Parathyroid adenoma (tissue), 2 donors: ENCODE data around the gene RNU5D-1.
"Not testable (repeated sequence)": the region's sequence is repeated elsewhere in the genome, so short reads cannot be mapped to it uniquely, and the experiment has no call there.

ENCODE experiments used
- H2AFZ ChIP-seq: fragments of 300-600 bp; sonication (generic); one replicate; pipeline ENCODE4 v1.7.0; 2017; ENCODE audit warnings: antibody characterized with exemption, mild to moderate bottlenecking
- H3K27ac ChIP-seq: fragments of 300-600 bp; sonication (generic); one replicate; pipeline ENCODE4 v1.7.0; 2017
- H3K27me3 ChIP-seq: fragments of 300-600 bp; sonication (generic); one replicate; pipeline ENCODE4 v1.7.0; 2017; ENCODE audit warnings: low read length; ENCODE audit not compliant: control insufficient read depth, insufficient read depth
- H3K36me3 ChIP-seq: fragments of 300-600 bp; sonication (generic); one replicate; pipeline ENCODE4 v1.7.0; 2017; ENCODE audit warnings: low read length; ENCODE audit not compliant: control insufficient read depth, insufficient read depth
- H3K4me1 ChIP-seq: fragments of 300-600 bp; sonication (generic); one replicate; pipeline ENCODE4 v1.7.0; 2017; ENCODE audit warnings: control low read depth
- H3K4me2 ChIP-seq: fragments of 300-600 bp; sonication (generic); one replicate; pipeline ENCODE4 v1.7.0; 2017; ENCODE audit warnings: low read length
- H3K4me3 ChIP-seq: fragments of 300-600 bp; sonication (generic); one replicate; pipeline ENCODE4 v1.7.0; 2017; ENCODE audit warnings: low read depth, low read length
- H3K79me2 ChIP-seq: fragments of 300-600 bp; sonication (generic); one replicate; pipeline ENCODE4 v1.7.0; 2017; ENCODE audit warnings: control low read depth
- H3K9ac ChIP-seq: fragments of 300-600 bp; sonication (generic); one replicate; pipeline ENCODE4 v1.7.0; 2017; ENCODE audit warnings: mild to moderate bottlenecking
- H3K9me3 ChIP-seq: fragments of 300-600 bp; sonication (generic); one replicate; pipeline ENCODE4 v1.7.0; 2017; ENCODE audit warnings: low read length; ENCODE audit not compliant: control insufficient read depth
- CTCF ChIP-seq: fragments of 300-600 bp; sonication (generic); IDR thresholded peaks from one replicate; pipeline ENCODE4 v1.7.0; 2017; ENCODE audit warnings: antibody characterized with exemption, mild to moderate bottlenecking
- donor health status: primary hyperparathyroidism.

Gene RNU5D-1

GRCh38 chr1:44777547-44777946 lies 46.6 kb upstream of the RNU5D-1 start:
- H3K27me3 ChIP-seq, result no peaks in the 10 kb centered on the region
- H3K4me1 ChIP-seq, result no peaks in the 10 kb centered on the region
- H3K27ac ChIP-seq, result no peak overlapping the region
- no peak overlapping the region for H3K4me3 ChIP-seq
- no peak overlapping the region for H3K4me2 ChIP-seq
- no peak for TF ChIP-seq CTCF
- no peaks in the 10 kb centered on the region for H3K79me2 ChIP-seq
- no peak overlapping the region for H2AFZ ChIP-seq
- H3K9me3 ChIP-seq, result no peaks in the 10 kb centered on the region
- H3K36me3 ChIP-seq, result no peaks in the 10 kb centered on the region
- no peak overlapping the region for H3K9ac ChIP-seq

- Histone ChIP-seq H3K36me3 (no peaks in the 10 kb centered on the region), H3K27ac (peak overlapping the region; percentile 91), H3K79me2 (no peaks in the 10 kb centered on the region), H3K4me1 (no peaks in the 10 kb centered on the region), H3K27me3 (no peaks in the 10 kb centered on the region), H3K9ac (no peak overlapping the region), H2AFZ (no peak overlapping the region), H3K4me2 (peak overlapping the region; percentile 95), H3K4me3 (peak overlapping the region; percentile 95), H3K9me3 (no peaks in the 10 kb centered on the region)
- TF ChIP-seq CTCF, result no peak
Observed at GRCh38 chr1:44776730-44777068, 45.7 kb upstream of the RNU5D-1 start.

GRCh38 chr1:44775930-44776729 lies 45.2 kb upstream of the RNU5D-1 start:
- Histone ChIP-seq H3K4me1 (no peaks in the 10 kb centered on the region), H3K9ac (peak overlapping the region; percentile 76), H3K4me2 (peak overlapping the region; percentile 95), H3K79me2 (no peaks in the 10 kb centered on the region), H3K36me3 (no peaks in the 10 kb centered on the region), H3K4me3 (peak overlapping the region; percentile 95), H3K9me3 (no peaks in the 10 kb centered on the region), H3K27ac (peak overlapping the region; percentile 91), H3K27me3 (no peaks in the 10 kb centered on the region), H2AFZ (peak overlapping the region; percentile 96)
- no peak for TF ChIP-seq CTCF

- no peak for TF ChIP-seq CTCF
- no peaks in the 10 kb centered on the region for H3K36me3 ChIP-seq
- H3K4me2 ChIP-seq, result peak within 1 kb of the TSS; percentile 95
- peak within 1 kb of the TSS; percentile 76 for H3K9ac ChIP-seq
- no peaks in the 10 kb centered on the region for H3K79me2 ChIP-seq
- H3K27me3 ChIP-seq, result no peaks in the 10 kb centered on the region
- H3K4me3 ChIP-seq, result peak within 1 kb of the TSS; percentile 95
- peak within 1 kb of the TSS; percentile 96 for H2AFZ ChIP-seq
- peak within 1 kb of the TSS; percentile 91 for H3K27ac ChIP-seq
- H3K9me3 ChIP-seq, result no peaks in the 10 kb centered on the region
- no peaks in the 10 kb centered on the region for H3K4me1 ChIP-seq
Observed at GRCh38 chr1:44775078-44775929, 44.3 kb upstream of the RNU5D-1 start, which contains the start of gene RPS8. Gene RPS8 (plus strand): TSS chr1:44775540. CDS start chr1:44775597, 57 bp downstream.

GRCh38 chr1:44766421-44766820 lies 35.5 kb upstream of the RNU5D-1 start:
- not testable (repeated sequence) for H3K36me3 ChIP-seq, H3K27me3 ChIP-seq

More at GRCh38 chr1:44766421-44766820, 35.5 kb upstream of the RNU5D-1 start:
- H3K9ac ChIP-seq, H3K79me2 ChIP-seq, H2AFZ ChIP-seq, H3K9me3 ChIP-seq, H3K27ac ChIP-seq, H3K4me1 ChIP-seq, H3K4me2 ChIP-seq, H3K4me3 ChIP-seq: not testable (repeated sequence)
